KG1 (cell line): ENCODE results near the gene MLIP.
"Not testable (repeated sequence)": the region's sequence is repeated elsewhere in the genome, so short reads cannot be mapped to it uniquely, and the experiment has no call there.

Source experiments
- DNase-seq: peaks from one replicate; lab custom pipeline; 2025; lab: John Stamatoyannopoulos, UW

MLIP gene

DNA sequence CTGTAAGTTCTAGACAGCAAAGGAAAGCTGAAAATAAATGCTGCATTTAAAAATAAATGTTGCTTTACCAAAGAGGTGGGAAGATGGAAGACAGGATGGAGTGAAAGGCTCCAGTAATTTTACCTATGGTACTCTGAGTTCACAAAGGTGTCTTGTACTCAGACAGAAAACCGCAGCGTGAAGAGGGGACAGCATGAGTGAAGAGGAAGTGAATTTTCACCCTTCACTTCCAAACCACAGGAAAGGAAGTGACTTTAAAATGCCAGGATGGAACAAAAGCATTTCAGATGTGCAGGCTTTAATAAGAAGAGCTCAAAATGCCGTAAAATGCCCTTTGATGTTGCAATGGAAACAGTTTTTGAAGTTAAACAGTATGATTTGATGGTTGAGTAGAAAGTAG lies 105.8 kb downstream of the MLIP start:
- DNase-seq = no peak

DNA sequence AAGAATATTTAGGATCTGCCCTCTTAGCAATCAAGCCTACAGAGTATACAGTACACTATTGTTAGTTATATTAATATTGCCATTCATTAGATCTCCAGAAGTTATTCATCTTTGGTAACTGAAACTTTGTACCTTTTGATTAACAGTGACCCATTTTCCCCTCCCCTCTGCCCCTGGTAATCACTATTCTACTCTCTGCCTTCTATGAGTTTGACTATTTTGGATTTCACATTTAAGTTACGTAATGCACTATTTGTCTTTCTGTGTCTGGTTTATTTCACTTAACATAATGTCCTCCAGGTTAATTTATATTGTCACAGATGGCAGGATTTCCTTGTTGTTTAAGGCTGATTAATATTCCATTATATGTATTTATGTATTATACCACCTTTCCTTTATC lies 111.0 kb downstream of the MLIP start:
- no peak for DNase-seq

DNA sequence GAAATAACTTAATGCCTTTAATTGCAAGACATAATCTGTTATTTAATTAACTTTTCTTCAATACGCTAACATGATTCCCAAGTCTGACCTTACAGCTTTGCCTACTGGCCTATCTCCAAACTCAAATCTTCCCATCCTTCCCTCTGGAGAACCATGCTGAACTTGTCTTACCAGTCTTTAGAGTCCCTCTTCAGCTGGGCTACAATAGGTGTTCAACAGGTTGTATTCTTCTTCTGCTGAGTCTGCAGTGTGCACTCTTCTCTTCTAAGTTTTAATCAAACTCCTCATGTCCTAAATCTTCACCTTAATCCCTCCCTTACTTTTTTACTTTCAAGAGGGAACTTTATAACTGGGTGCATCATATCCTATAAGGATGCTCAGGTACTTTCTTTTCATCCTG lies 121.5 kb downstream of the MLIP start:
- no peak for DNase-seq

DNA sequence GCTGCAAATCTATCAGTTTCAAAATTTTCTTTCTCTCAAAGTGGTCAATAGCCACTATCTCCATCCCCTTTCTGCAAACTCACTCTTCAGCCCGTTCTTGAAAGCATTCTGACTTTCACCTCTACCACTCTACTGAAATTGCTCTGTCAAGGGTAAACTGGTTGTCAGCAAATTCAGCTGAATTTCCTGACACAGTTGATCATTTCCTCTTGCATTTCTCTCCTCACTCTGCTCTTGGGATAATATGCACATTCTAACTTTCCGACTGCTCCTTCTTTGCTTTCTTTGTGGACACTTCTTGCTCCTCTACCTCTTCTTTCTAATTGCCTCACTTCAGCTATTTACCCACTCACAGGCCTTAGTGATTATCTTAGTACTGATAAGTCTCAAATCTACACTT lies 123.3 kb downstream of the MLIP start:
- DNase-seq = no peak

DNA sequence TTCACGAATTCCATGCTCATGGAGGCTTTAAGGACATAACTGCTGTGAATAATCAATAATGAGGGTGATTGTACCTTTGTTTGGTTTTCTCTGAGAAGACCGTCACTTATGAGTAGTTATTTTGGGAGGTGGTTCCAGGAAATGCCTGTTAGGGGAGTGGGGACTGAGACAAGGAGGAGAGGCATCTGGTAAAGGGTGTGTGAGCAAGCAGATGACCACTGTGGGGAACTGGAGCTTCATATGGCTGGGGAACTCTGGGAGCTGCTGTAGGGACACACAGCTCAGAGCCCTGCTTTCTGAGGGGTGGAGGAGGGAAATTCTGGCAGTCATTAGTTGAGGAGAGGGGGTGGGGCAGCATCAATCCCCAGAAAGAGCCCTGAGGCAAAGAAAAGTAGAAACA lies 125.7 kb downstream of the MLIP start:
- DNase-seq = no peak

DNA sequence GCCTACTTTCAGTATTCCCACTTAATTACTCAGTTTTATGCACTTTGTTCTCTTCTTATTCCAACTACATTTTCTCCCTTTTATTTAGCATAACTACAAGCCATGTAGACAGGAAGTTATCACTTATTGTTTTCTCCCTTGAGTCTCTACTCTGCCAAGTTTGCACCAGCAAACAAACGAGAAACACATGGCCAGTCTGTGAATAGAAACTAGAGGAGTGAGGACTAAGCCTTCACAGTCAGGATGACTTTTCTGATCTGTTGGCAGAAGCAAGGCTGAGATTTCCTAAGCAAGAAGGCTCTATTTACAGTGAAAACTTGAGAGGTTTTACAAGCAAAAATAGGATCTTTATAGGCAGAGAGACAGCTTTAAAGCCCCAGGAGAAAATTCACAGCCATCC lies 127.2 kb downstream of the MLIP start:
- no peak for DNase-seq

DNA sequence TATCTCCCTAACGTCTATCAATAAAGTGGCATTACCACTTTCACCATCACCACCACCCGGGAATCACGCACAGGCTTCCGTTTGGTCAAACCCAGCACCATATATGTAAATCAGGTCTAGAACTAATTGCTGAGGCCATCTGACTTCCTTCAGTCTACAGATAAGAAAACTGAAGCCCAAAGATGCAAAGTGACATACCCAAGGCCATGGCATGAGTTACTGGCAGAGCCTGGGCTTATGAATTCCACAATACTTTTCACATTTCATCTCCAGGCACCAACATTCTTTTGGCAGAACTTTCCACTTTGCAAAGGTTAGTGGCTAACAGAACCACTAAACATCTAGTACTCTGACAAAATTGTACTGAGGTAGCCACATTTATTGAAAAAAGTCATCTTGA lies 132.5 kb downstream of the MLIP start:
- DNase-seq = no peak

DNA sequence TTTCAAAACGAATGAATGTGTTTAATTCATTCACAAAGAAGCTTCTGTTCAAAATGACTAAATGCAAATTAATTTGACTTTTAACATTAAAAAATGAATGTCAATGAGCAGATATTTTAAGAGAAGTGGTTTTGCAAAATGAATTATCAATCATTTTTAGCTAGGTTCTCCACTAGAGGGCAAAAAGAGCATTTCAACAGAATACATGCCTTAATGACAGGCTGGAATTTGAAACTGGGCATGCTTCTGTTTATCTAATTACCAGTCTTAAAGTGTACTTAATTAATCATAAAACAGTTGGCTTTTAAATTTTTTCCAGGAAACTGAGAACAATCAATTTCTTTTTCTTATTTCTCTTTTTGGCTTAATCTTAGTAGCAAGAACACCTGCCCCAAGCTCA lies 133.2 kb downstream of the MLIP start:
- DNase-seq = no peak

DNA sequence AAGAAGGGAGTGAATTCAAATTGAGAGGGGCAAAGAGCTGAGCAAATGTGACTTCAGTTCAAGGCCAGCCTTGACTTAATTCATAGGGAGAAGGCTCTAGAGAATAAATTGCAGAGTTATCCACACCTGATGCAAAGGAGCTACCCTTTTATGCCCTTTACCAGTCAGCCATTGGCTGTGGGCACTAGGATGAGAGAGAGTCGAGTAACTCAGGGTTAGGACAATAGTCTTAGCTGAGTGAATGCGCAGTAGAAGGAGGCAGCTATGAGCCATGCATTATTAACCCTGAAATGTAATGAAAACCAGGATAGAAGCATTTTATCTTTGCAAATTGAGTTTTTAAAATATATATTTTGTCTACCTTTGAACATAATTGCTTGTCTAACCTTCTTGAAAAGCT lies 134.0 kb downstream of the MLIP start:
- no peak for DNase-seq

DNA sequence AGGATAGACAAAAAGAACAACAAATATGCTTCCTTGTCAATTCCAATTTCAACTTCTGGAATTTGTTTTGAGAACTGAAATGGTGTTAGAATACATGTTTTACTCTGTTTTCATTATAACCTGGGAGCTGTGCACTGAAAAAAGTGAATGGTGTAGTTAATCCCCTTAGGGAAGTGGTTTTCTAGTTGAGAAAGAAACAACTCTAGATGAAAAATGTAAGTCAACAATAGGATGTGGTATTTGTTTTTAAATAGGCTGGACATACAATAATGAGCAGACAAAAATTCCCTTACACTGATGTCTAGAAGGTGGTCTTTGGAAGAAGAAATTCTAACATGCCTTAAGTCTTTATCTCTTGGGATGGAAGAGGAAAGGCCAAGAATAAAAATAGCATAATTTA lies 137.1 kb downstream of the MLIP start:
- no peak for DNase-seq

DNA sequence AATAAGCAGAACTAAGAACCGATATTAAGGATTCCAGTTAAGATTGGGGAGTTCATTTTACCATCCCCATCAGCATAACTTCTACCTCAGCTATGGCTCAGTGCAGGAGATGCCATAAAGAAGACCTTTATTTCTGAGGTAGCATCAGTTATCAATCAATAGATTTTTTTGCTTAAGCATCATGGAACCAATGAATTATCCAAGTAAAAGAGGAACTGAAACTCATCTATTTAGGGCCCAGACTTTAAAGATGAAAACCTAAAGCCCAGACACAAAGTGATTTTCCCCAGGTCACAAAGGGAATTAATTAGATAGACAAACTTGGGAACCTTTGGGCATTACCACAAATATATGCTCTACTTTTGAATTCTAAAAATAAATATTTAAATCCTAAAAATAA lies 137.8 kb downstream of the MLIP start:
- no peak for DNase-seq

DNA sequence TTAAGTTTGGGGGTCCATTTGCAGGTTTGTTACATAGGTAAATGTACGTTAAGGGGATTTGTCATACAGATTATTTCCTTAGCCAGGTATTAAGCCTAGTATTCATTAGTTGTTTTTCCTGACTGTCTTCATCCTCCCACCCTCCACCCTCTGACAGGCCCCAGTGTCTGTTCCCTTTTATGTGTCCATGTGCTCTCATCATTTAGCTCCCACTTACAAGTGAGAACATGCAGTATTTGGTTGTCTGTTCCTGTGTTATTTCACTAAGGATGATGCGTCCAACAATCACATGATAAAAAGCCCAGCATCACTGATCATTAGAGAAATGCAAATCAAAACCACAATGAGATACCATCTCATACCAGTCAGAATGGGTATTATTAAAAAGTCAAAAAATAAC lies 138.6 kb downstream of the MLIP start:
- not testable (repeated sequence) for DNase-seq

DNA sequence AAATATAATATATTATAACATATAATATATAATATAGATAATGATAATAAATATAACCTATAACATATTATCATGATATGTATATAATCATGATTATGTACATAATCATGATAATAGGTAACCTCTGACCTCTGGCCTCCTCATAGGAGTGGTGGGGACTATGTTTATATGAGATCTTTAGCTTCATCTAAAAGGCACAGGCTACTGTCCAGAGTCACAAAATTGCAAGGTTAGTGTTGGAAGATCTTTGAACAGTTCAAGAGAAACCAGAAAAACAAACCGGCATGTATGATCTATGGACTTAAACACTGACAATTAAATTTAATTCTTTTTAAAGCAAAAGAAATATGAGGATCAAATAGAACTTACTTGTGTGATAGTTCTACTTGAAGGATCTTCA lies 141.3 kb downstream of the MLIP start:
- no peak for DNase-seq

DNA sequence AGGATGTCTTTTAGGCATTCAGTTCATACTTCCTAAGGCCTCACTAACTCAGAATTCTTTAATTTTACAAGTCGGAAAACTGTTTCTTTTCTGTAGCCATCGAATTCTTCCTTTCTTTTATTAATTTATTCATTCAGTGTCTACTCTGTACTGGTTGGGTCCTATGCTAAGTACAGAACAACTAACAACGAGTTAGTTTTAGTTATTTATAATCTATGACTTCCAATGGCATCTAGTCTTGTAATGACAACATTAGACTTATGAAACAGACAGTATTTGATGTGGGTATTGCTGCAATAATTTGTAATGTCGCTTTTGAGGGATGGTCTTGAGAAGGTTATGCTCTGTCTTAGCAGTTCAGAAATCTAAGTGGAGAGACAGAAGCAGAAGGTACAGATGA lies 141.7 kb downstream of the MLIP start:
- DNase-seq = no peak

DNA sequence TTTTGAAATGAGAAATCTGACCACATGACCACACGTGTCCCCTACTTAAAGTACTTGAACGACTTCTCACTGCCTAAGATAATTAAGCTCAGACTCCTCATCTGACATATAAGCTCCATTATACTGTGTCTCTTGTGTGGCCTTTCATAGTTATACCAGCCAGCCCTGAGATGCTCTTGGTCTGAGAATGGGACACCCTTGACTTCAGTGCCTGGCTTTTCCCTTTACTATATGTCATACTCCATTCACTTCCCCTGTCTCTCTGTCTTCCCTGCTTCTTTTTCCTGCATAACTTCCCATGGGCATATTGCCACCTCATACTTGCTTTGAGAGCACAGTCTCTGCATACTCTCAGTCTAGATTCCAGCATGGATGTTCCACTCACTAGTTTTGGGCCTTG lies 143.6 kb downstream of the MLIP start:
- DNase-seq = no peak

DNA sequence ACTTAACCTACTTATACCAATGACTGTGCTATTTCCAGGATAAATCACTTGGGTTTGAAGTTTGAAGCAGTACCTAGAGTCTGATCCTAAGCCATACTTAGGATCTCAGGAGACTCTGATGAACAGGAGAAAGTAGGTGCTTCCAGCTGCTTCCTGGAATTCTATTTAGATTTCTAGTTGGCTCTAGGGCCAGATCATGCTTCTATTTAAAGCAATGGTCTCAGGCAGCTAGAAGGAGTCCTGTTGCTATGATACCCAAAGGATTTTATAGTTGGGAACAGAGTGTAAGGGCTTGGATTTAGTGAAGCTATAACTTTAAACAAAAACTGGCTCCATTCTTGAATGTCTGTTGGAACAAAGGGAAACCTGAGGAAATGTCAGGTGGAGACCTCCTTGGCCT lies 144.6 kb downstream of the MLIP start:
- DNase-seq = no peak

DNA sequence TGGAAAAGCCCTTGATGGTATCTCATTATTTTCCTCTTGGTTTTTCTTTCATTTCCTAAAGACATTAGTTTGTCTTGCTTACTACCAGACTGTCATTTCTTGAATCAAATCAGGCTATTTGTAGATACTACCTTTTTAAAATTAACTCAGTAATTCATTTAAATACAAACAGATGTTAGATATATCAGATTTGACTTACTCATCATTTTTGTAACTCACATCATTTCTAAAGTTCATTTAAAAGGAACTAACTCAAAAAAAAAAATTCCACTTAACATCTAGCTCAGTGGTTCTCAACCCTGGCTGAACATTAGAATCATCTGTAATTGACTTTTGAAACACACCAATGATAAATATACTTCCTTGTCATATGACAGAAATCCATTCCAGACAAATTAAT lies 148.8 kb downstream of the MLIP start:
- no peak for DNase-seq

DNA sequence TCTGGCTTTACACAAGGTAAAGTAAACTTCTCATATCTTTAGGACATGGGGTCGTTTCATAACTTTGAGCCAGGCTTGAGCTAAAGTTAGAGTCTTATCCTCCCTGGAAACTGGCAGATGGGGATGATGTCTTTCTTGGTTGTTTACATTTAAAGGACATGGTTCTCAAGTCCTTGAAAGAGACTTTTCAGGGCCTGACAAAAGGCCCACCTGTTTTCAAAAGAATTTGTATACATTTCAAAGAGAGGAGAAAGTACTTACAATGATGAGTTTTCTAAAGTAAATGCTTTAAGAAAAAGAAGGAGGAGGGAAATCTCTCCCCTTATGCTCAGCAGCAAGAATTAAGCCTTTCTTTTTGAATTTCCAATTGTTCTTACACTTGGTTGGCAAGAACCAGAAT lies 151.3 kb downstream of the MLIP start:
- no peak for DNase-seq

DNA sequence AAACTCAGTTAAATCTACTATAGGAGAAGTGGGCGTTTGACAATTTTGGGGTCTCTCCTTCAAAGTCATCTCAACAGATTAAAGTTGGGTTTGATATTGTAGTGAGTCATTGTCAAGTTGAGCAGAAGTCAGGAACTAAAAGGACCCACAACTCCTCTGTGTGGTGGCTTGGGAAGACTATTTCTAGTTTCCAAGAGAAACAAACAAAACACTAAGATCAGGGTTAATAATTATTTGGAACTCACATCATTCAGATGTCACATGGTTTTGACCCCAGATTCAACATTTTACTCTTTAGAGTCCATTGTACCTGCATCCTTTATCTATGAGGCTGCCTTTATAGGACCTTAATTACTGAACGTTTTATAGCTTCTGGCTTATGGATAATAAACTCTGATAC lies 151.7 kb downstream of the MLIP start:
- DNase-seq = no peak

DNA sequence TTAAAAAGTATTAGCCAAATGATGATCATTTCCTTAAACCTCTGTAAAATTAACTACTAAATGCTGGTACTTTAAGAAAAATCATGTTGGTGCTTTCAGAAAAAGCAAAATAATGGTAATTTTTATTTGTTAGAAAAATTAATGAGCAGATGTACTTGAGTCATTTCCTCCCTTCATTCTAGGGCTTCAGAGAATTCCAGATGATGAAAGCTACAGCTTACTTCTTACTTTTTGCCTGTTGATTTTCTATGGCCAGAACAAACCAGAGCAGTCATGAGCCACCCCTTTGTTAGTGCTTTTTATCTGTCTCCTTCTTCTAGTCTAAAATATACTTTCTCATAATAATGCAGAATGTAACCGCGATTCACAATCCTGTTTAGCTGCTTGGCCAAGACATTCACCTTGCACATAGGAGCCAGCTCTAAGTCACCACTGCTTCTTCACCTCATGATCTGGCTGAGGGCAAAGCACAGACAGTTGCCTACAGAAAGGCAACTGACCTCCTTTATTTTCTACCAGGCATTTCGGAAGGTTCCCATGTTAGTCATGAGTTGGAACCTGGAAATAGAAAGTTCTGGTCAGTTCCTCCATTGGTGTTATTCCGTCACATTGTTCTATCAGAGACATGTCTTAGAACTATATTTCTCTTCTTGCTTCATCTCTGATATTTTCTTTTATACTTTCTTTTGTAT lies 153.5 kb downstream of the MLIP start:
- DNase-seq = no peak

DNA sequence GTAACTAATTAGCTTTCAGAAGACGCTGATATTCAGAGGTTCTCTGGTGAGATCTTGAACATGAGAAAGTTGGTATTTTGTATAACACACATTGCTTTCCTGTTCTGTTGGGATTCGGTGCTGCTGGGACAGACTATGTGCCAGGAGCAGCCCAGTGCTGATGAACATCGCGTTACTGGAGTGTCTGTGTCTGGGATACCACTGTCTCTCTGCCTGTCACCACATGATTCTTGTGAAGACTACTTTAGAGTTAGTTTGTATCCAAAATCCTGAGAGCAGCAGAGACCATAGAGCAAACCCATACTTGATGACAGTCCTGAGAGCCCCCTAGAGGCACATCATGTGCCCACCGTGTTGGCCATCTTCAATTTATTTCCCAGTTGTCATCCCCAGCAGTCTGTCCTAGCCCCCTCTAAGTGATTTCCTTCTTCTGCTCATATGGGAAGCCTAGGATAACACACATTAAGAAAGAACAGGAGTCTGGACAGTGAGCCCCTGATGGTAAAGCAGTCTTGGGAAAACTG lies 155.2 kb downstream of the MLIP start:
- DNase-seq = no peak

DNA sequence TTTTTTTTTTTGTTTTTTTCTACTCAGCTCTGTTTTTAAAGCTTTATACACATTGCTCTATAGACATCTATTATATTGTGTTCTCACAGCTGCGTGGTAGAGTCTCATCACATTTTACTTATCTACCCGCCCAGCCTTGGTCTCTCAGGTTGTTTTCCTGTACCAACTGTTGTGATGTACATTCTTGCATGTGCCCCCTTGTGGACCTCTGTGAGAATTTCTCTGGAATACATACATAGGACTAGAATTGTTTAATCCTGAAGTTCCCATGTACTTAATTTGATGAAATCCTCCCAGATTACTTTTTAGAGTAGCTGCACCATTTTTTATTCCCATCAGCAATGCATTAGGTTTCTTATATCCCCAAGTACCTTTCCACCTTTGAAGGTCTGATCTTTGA lies 156.6 kb downstream of the MLIP start:
- no peak for DNase-seq

DNA sequence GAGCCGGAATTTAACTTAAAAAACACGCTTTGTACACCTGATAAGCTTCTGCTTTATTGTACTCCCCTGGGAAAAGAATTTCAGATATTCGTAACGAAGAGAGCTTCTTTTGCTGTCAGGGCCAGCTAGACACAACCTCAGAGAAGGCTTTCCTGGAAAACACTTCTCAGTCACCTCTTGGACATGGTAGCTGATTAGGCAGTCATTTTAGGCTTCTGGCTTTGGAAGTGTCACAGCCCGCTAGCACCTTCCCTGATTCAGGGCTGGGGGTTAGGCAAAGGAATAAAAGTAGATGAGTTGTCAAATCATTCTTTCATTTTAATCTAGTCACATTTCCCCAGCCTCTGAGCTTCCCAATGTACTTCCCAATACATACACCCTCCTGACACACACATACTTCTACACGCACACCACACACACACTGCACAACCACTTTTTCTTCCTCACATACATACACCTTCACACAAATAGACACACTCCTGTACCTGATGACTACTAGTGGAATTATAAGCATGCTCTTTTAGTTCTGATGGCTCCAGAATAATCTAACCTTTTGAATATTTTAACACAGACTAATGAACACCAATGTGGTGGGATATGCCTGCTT lies 162.1 kb downstream of the MLIP start:
- DNase-seq = no peak

DNA sequence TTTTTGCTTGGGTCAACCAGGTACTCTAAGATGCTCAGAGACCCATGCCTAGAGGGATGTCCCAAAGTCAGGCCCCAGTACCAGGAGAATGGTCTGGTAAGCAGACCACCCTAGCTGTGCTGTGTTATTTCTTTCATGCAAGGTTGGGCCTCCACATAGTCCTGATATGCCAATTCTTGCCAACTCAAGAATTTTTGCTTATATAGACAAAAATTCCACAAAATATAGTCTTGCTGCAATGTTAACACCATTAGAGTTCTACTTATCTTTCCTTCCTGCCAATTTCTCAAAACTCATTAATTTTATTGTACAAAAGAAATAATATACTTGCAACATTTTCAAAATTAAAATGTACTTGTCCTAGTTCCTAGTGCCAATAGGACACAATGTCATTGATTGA lies 163.1 kb downstream of the MLIP start:
- no peak for DNase-seq
